Right lobe of liver (tissue), 6 donors: ENCODE results near the gene TSPAN11. TPM values are rescaled to one million over a fixed set of nuclear protein-coding genes. Genes with fewer than 3 reads are reported as not detected.

ENCODE experiments used
- ATAC-seq, 4 donors: fragments of 200-7000 bp; cut with Tn5 transposase; one replicate each; pipeline ENCODE4 v1.9.1; 2020; ENCODE audit warnings: mild to moderate bottlenecking in 4 of 4, moderate library complexity in 4 of 4
- DNase-seq, 3 donors: peaks; one replicate each; pipeline ENCODE4 v3.0.0-alpha.2; 2020
- H3K27ac ChIP-seq, 3 donors: fragments of 200-600 bp; one replicate each; pipeline ENCODE4 v1.8.0; 2022
- H3K27me3 ChIP-seq, 2 donors: fragments of 200-600 bp; one replicate each; pipeline ENCODE4 v1.8.0; 2022
- H3K36me3 ChIP-seq, 4 donors: fragments of 200-600 bp; sonication (generic) in 1 of 4; one replicate each; pipeline versions ENCODE4 v1.5.1 to v1.8.0; 2017 to 2022; ENCODE audit warnings: control low read depth in 1 of 4
- H3K4me1 ChIP-seq, 4 donors: fragments of 200-600 bp; sonication (generic) in 1 of 4; one replicate each; pipeline versions ENCODE4 v1.5.1 to v1.8.0; 2017 to 2022; ENCODE audit warnings: control low read depth in 1 of 4
- H3K4me3 ChIP-seq, 3 donors: fragments of 200-600 bp; one replicate each; pipeline ENCODE4 v1.8.0; 2022
- H3K9me3 ChIP-seq, 4 donors: fragments of 200-600 bp; sonication (generic) in 1 of 4; one replicate each; pipeline versions ENCODE4 v1.5.1 to v1.8.0; 2017 to 2022; ENCODE audit warnings: control low read depth in 1 of 4
- POLR2A ChIP-seq: fragments of 450-650 bp; IDR thresholded peaks from one replicate; pipeline ENCODE4 v1.6.1; 2017; ENCODE audit warnings: antibody characterized with exemption, mild to moderate bottlenecking
- WGBS: methylation state at CpG from one replicate; pipeline ENCODE4 v1.1.6; 2018; ENCODE audit warnings: low coverage, low lambda C conversion rate; ENCODE audit not compliant: insufficient coverage; ENCODE audit errors: missing lambda C conversion rate; 5-methylcytosine and 5-hydroxymethylcytosine counted together
- intact Hi-C, 2 donors: fragments of 100-400 bp; cut with DNase I; formaldehyde crosslinking; loops; one replicate each; pipeline versions ENCODE4 v1.11.2 to v1.14.1; 2022
- total RNA-seq, 6 experiments: library from RNA; depleted of rRNA in 2 of 6; stranded (reverse); fragments of >200 nt in 2 of 6; fragmentation: NEBNext Ultra II Directional in 3 of 6; extraction: Animal tissue kit (Norgen Biotek cat#: 25700) in 3 of 6; gene quantifications; one replicate each; pipeline versions ENCODE4 v1.1.0 to v1.2.4, GENCODE V29; 2016 to 2023
- TF ChIP-seq, protein P1 (sequence below), 4 donors: fragments of 200-600 bp in 3 of 4; fragments of 450-650 bp in 1 of 4; IDR thresholded peaks; one replicate each; pipeline versions ENCODE4 v1.5.1 to v1.8.0; 2016 to 2022; ENCODE audit warnings: antibody characterized with exemption in 4 of 4, mild to moderate bottlenecking in 2 of 4
- donor health status: DM: no; HTN: yes; CAD: no.
- donor health status: DM: no; HTN: no; CAD: no.
- donor health status: DM: no; HTN: no; CAD: no.
- donor health status: DM: no; HTN: yes; CAD: no.
- donor health status: DM: no; HTN: yes; CAD: no.

Gene TSPAN11
- total RNA-seq, 6 experiments from 2014 or later = 0.31 to 1.00 (median 0.60) TPM

DNA sequence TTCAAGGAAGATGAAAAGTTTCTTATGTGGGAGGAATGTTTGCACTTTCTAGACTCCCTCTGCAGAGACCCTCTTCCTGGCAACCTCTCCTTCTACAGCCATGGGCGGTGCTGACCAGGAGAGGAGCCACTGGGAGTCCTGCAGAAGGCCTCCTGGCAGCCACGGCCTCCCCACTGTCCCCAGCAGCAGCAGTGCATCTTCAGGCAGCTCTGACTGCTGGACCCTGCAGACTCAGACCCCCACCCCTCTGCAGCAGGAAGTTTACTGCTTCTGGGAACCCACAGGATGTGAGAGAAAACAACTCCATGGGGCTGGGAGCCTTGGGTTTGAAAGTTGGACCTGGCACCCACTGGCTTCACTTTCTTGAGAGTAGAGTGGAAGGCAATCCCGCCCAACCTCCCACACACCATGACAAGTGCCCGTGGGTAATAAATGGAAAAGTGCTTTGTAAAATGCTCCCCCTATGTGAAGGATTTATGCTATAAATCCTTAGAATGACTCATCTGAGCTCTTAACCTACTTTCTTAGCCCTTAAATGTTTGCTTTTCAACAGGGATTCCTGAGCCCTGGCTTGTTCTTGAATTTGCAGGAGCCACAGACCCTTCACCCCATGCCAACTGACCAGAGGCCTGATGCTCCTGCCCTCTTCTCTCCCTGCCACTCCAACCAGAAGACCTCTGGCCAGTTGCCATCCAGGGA is 109.6 kb downstream of the TSPAN11 start:
- H3K4me3 ChIP-seq = no peak overlapping the region
- WGBS = no CpG with 5 or more reads among the region's 4 CpGs
- TF ChIP-seq, protein P1, sequence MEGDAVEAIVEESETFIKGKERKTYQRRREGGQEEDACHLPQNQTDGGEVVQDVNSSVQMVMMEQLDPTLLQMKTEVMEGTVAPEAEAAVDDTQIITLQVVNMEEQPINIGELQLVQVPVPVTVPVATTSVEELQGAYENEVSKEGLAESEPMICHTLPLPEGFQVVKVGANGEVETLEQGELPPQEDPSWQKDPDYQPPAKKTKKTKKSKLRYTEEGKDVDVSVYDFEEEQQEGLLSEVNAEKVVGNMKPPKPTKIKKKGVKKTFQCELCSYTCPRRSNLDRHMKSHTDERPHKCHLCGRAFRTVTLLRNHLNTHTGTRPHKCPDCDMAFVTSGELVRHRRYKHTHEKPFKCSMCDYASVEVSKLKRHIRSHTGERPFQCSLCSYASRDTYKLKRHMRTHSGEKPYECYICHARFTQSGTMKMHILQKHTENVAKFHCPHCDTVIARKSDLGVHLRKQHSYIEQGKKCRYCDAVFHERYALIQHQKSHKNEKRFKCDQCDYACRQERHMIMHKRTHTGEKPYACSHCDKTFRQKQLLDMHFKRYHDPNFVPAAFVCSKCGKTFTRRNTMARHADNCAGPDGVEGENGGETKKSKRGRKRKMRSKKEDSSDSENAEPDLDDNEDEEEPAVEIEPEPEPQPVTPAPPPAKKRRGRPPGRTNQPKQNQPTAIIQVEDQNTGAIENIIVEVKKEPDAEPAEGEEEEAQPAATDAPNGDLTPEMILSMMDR (IDR thresholded peaks at IDR 0.05) = no peak
- no peak for TF ChIP-seq POLR2A
- H3K36me3 ChIP-seq = no peaks in the 10 kb centered on the region
- H3K27ac ChIP-seq = no peak overlapping the region
- H3K4me1 ChIP-seq = no peaks in the 10 kb centered on the region
- no peak for ATAC-seq
- no peaks in the 10 kb centered on the region for H3K27me3 ChIP-seq
- DNase-seq = no peak
- no peaks in the 10 kb centered on the region for H3K9me3 ChIP-seq
- intact Hi-C loops = no loop called here

DNA sequence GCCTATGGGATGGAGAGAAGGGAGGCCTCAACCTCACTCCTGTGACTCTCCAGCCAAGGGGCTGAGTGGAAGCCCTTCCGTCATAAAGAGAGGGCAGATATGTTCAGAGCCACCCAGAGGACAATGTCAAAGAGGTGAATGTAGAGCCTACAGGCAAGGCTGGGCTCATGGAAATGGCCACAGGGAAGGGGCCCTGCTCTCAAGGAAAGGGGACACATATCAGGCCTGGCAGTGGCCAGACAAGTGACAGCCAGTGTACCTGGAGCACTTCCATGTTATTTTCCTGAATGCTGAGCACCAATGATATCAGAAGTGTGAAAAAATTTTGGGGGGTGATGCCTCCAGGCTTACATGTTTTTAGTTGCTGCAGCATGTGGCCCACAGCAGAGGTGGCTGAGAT is 110.5 kb downstream of the TSPAN11 start:
- WGBS = 100% methylated on average over 1 of the region's 1 CpG
- H3K36me3 ChIP-seq = no peaks in the 10 kb centered on the region
- H3K9me3 ChIP-seq = no peaks in the 10 kb centered on the region
- H3K4me3 ChIP-seq = no peak overlapping the region
- H3K4me1 ChIP-seq = no peaks in the 10 kb centered on the region
- TF ChIP-seq, protein P1 (IDR thresholded peaks at IDR 0.05) = no peak
- no peak for TF ChIP-seq POLR2A
- no peaks in the 10 kb centered on the region for H3K27me3 ChIP-seq
- no peak for DNase-seq
- intact Hi-C loops = no loop called here
- no peak for ATAC-seq
- no peak overlapping the region for H3K27ac ChIP-seq

DNA sequence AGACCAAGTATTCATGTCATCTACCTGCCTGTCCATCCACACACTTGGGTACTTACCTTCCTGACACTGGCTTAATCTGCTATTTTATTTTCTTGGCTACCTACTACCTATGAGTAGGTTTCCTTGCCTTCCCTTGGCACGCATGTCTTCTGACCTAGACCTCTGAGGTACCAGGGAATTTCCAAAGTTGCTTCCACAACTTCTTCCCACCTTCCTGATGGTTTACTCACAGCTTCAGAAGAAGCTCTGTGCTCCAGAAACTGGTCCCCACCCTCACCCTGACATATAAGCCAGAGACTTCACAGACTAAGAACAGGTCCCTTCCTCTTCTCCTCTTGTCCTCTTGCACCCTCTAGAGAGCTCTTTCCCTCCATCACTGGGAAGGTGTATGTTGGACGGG is 111.4 kb downstream of the TSPAN11 start:
- no peaks in the 10 kb centered on the region for H3K36me3 ChIP-seq
- H3K9me3 ChIP-seq = no peaks in the 10 kb centered on the region
- no peaks in the 10 kb centered on the region for H3K4me1 ChIP-seq
- no peaks in the 10 kb centered on the region for H3K27me3 ChIP-seq
- intact Hi-C loops = no loop called here
- H3K4me3 ChIP-seq = no peak overlapping the region
- WGBS = 89% methylated on average over 1 of the region's 2 CpGs
- ATAC-seq (no peak), DNase-seq (no peak)
- TF ChIP-seq, protein P1 (IDR thresholded peaks at IDR 0.05) = no peak
- TF ChIP-seq POLR2A = no peak
- H3K27ac ChIP-seq = no peak overlapping the region

DNA sequence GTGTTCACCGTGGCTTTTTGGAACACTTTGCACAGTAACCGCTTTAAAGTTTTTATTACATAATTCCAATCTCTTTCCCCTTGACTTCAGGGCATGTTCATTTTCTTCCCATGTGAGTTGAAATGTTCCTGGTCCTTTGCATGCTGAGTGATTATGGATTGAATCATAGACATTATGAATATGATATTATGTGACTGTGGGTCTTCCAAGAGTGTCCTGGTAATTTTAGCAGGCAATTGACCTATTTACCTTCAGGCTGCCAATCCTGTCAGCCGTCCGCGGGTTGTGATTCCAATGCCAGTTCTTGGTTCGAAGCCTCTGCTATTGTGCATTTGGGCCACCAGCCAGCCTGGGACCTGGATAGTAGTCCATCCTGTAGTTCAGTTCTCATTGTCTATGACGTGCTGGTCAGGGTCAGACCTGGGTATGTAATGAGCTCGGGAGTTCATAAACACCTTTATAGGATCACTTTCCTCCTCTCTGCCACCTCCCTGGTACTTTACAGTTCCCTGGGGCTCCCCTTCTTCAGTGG is 114.6 kb downstream of the TSPAN11 start:
- Histone ChIP-seq H3K27me3 (no peaks in the 10 kb centered on the region), H3K9me3 (no peaks in the 10 kb centered on the region), H3K4me1 (no peaks in the 10 kb centered on the region), H3K4me3 (no peak overlapping the region), H3K36me3 (no peaks in the 10 kb centered on the region), H3K27ac (no peak overlapping the region)
- TF ChIP-seq POLR2A = no peak
- TF ChIP-seq, protein P1 (IDR thresholded peaks at IDR 0.05) = no peak
- WGBS = 83% methylated on average over 8 of the region's 8 CpGs
- ATAC-seq = no peak
- intact Hi-C loops = no loop called here
- DNase-seq = no peak

Other genes starting within 250 kb of the TSPAN11 start
- 10 to 100 TPM; 19.6 to 34.7 (median 25.5) TPM for gene IPO8, start 230.9 kb upstream of the TSPAN11 start, total RNA-seq
- 10 to 100 TPM in 2 of 6 experiments, 1 to 10 TPM in 4; 5.7 to 11.5 (median 8.5) TPM for gene CAPRIN2, start 171.8 kb upstream of the TSPAN11 start, total RNA-seq
- gene DDX11, start 147.1 kb downstream of the TSPAN11 start, total RNA-seq = 10 to 100 TPM in 4 of 6 experiments, 1 to 10 TPM in 2; 5.0 to 19.2 (median 13.5) TPM